ENCODE data around the gene FOXI1.

FOXI1 gene

GRCh38 chr5:170104299-170104698 lies 1.4 kb upstream of the FOXI1 start:
- no peaks in the 10 kb centered on the region for H3K9me3 ChIP-seq (ENCODE audit: control insufficient read depth, insufficient read depth, low read depth, low read length)
- TF ChIP-seq BCL6B (tag by site-specific recombination; IDR thresholded peaks at IDR 0.05): no peak
- no peak for TF ChIP-seq ZNF639 (tag by site-specific recombination; IDR thresholded peaks at IDR 0.05)
- no peak for TF ChIP-seq ZFP37 (tag by site-specific recombination; IDR thresholded peaks at IDR 0.05)
- no peak for TF ChIP-seq KLF8 (tag by site-specific recombination; IDR thresholded peaks at IDR 0.05)
- TF ChIP-seq ZNF510 (tag by site-specific recombination; IDR thresholded peaks at IDR 0.05; ENCODE audit: insufficient replicate concordance): no peak
- TF ChIP-seq ZBTB20 (tag by site-specific recombination; IDR thresholded peaks at IDR 0.05): no peak
- TF ChIP-seq GLIS1 (tag by site-specific recombination; IDR thresholded peaks at IDR 0.05): no peak
- no peak for TF ChIP-seq TRIM28 (IDR thresholded peaks at IDR 0.05; ENCODE audit: borderline replicate concordance, low read length)
- TF ChIP-seq ZNF16 (tag by site-specific recombination; IDR thresholded peaks at IDR 0.05; ENCODE audit: low read depth): no peak
- no peak for TF ChIP-seq GLI4 (tag by site-specific recombination; IDR thresholded peaks at IDR 0.05)
- no peak for TF ChIP-seq ZSCAN23 (tag by site-specific recombination; IDR thresholded peaks at IDR 0.05)
- TF ChIP-seq, protein P1, sequence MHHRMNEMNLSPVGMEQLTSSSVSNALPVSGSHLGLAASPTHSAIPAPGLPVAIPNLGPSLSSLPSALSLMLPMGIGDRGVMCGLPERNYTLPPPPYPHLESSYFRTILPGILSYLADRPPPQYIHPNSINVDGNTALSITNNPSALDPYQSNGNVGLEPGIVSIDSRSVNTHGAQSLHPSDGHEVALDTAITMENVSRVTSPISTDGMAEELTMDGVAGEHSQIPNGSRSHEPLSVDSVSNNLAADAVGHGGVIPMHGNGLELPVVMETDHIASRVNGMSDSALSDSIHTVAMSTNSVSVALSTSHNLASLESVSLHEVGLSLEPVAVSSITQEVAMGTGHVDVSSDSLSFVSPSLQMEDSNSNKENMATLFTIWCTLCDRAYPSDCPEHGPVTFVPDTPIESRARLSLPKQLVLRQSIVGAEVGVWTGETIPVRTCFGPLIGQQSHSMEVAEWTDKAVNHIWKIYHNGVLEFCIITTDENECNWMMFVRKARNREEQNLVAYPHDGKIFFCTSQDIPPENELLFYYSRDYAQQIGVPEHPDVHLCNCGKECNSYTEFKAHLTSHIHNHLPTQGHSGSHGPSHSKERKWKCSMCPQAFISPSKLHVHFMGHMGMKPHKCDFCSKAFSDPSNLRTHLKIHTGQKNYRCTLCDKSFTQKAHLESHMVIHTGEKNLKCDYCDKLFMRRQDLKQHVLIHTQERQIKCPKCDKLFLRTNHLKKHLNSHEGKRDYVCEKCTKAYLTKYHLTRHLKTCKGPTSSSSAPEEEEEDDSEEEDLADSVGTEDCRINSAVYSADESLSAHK (tag by site-specific recombination; IDR thresholded peaks at IDR 0.05): no peak
- no peak for TF ChIP-seq ZEB2 (tag by site-specific recombination; IDR thresholded peaks at IDR 0.05)
- no peak for TF ChIP-seq ZNF391 (tag by site-specific recombination; IDR thresholded peaks at IDR 0.05; ENCODE audit: borderline replicate concordance, low read depth)
- no peak for TF ChIP-seq YY1 (tag by site-specific recombination; IDR thresholded peaks at IDR 0.05)
- TF ChIP-seq OSR2 (tag by site-specific recombination; IDR thresholded peaks at IDR 0.05): no peak
- H3K27ac ChIP-seq (ENCODE audit: extremely low read depth, low read depth, low read length): no peak overlapping the region
- POLR2A ChIA-PET: no interaction called here
- H3K4me3 ChIP-seq (ENCODE audit: low read depth, low read length): no peak overlapping the region
- H3K36me3 ChIP-seq (ENCODE audit: control insufficient read depth in 2 of 2, insufficient read depth in 1 of 2, low read length in 2 of 2): no peaks in the 10 kb centered on the region
- H3K4me1 ChIP-seq (ENCODE audit: control insufficient read depth, insufficient read depth, low read length): no peaks in the 10 kb centered on the region
- CTCF ChIA-PET: interaction anchor here (1.0 kb wide), 1 partner anchor 79 kb away, joined by 3 read pairs; no protein-coding TSS in a partner anchor

GRCh38 chr5:170104710-170105109 lies 987 bp upstream of the FOXI1 start:
- no peaks in the 10 kb centered on the region for H3K4me1 ChIP-seq (ENCODE audit: control insufficient read depth, insufficient read depth, low read length)
- H3K36me3 ChIP-seq (ENCODE audit: control insufficient read depth in 2 of 2, insufficient read depth in 1 of 2, low read length in 2 of 2): no peaks in the 10 kb centered on the region
- no peaks in the 10 kb centered on the region for H3K9me3 ChIP-seq (ENCODE audit: control insufficient read depth, insufficient read depth, low read depth, low read length)
- CTCF ChIA-PET: interaction anchor here (1.0 kb wide), 1 partner anchor 78 kb away, joined by 3 read pairs; no protein-coding TSS in a partner anchor
- POLR2A ChIA-PET: no interaction called here
- no peak overlapping the region for H3K4me3 ChIP-seq (ENCODE audit: low read depth, low read length)
- H3K27ac ChIP-seq (ENCODE audit: extremely low read depth, low read depth, low read length): no peak overlapping the region
- TF ChIP-seq SP3 (tag by site-specific recombination; IDR thresholded peaks at IDR 0.05) (no peak), ZNF223 (tag by site-specific recombination; IDR thresholded peaks at IDR 0.05) (no peak), ZNF18 (tag by site-specific recombination; IDR thresholded peaks at IDR 0.05) (no peak), ZNF501 (tag by site-specific recombination; IDR thresholded peaks at IDR 0.05) (no peak), BCL11B (tag by site-specific recombination; IDR thresholded peaks at IDR 0.05; ENCODE audit: low read depth) (no peak), ZNF777 (tag by site-specific recombination; IDR thresholded peaks at IDR 0.05; ENCODE audit: borderline replicate concordance) (no peak), PBX3 (CRISPR knock-in tag; IDR thresholded peaks at IDR 0.05) (no peak), ZNF580 (tag by site-specific recombination; IDR thresholded peaks at IDR 0.05) (no peak), KLF10 (tag by site-specific recombination; IDR thresholded peaks at IDR 0.05) (no peak), KLF1 (tag by site-specific recombination; IDR thresholded peaks at IDR 0.05) (no peak), ZNF350 (tag by site-specific recombination; IDR thresholded peaks at IDR 0.05) (no peak), ZNF768 (tag by site-specific recombination; IDR thresholded peaks at IDR 0.05) (no peak), YY1 (tag by site-specific recombination; IDR thresholded peaks at IDR 0.05) (no peak), ZNF792 (tag by site-specific recombination; IDR thresholded peaks at IDR 0.05) (no peak), ZSCAN16 (tag by site-specific recombination; IDR thresholded peaks at IDR 0.05) (no peak)

Measured in HEK293 (cell line).